Liver (tissue), 9 donors: ENCODE data around the gene RNU2-63P. TPM values are rescaled to one million over a fixed set of nuclear protein-coding genes. Genes with fewer than 3 reads are reported as not detected.

ENCODE experiments used
- DNase-seq: peaks from one replicate; pipeline ENCODE4 v3.0.0-alpha.2; 2017; ENCODE audit warnings: low spot score
- H3K27ac ChIP-seq, 2 donors: one replicate each; pipeline ENCODE4 v1.7.0; 2013; ENCODE audit warnings: inconsistent platforms in 2 of 2, low read length in 2 of 2, control low read depth in 1 of 2, low read depth in 1 of 2, mild to moderate bottlenecking in 1 of 2
- H3K27me3 ChIP-seq, 4 donors: one replicate each; pipeline versions ENCODE4 v1.6.1 to v1.7.0; 2013; ENCODE audit warnings: low read length in 3 of 4, inconsistent platforms in 1 of 4, mild to moderate bottlenecking in 1 of 4, moderate library complexity in 1 of 4; ENCODE audit not compliant: control insufficient read depth in 4 of 4, insufficient read depth in 4 of 4
- H3K36me3 ChIP-seq, 4 donors: one replicate each; pipeline versions ENCODE4 v1.6.1 to v1.7.0; 2013; ENCODE audit warnings: low read length in 3 of 4, mild to moderate bottlenecking in 3 of 4, low read depth in 1 of 4, moderate library complexity in 1 of 4; ENCODE audit not compliant: control insufficient read depth in 4 of 4, insufficient read depth in 3 of 4
- H3K4me1 ChIP-seq, 4 donors: one replicate each; pipeline versions ENCODE4 v1.6.1 to v1.7.0; 2013; ENCODE audit warnings: low read length in 3 of 4, mild to moderate bottlenecking in 3 of 4, moderate library complexity in 1 of 4; ENCODE audit not compliant: control insufficient read depth in 4 of 4, insufficient read depth in 4 of 4
- H3K4me3 ChIP-seq, 3 donors: one replicate each; pipeline versions ENCODE4 v1.6.1 to v1.7.0; 2013; ENCODE audit warnings: low read length in 3 of 3, control low read depth in 1 of 3, low read depth in 1 of 3, mild to moderate bottlenecking in 1 of 3
- H3K9ac ChIP-seq, 2 donors: one replicate each; pipeline ENCODE4 v1.7.0; 2013; ENCODE audit warnings: low read length in 2 of 2, mild to moderate bottlenecking in 2 of 2, moderate library complexity in 2 of 2, control low read depth in 1 of 2, low read depth in 1 of 2
- H3K9me3 ChIP-seq, 4 donors: one replicate each; pipeline versions ENCODE4 v1.6.1 to v1.7.0; 2013; ENCODE audit warnings: low read length in 3 of 4; ENCODE audit not compliant: control insufficient read depth in 4 of 4
- ATF3 ChIP-seq: IDR thresholded peaks from 2 replicates; pipeline ENCODE4 v1.6.1; 2016; ENCODE audit warnings: antibody characterized with exemption
- CTCF ChIP-seq: fragments of 150-350 bp; IDR thresholded peaks from 2 replicates; pipeline ENCODE4 v1.5.1; 2017; ENCODE audit warnings: improper control_type of control experiment, low read depth, low read length; ENCODE audit not compliant: missing input control
- EGR1 ChIP-seq, 2 donors: IDR thresholded peaks; 2 replicates each; pipeline ENCODE4 v1.6.1; 2016 to 2018; ENCODE audit warnings: antibody characterized with exemption in 2 of 2, low read depth in 2 of 2
- FOXA1 ChIP-seq: IDR thresholded peaks from 2 replicates; pipeline ENCODE4 v1.6.1; 2016; ENCODE audit warnings: antibody characterized with exemption
- GABPA ChIP-seq, 2 donors: IDR thresholded peaks in 1 of 2; conservative IDR thresholded peaks in 1 of 2; 2 replicates each; pipeline ENCODE4 v1.6.1; 2016; ENCODE audit warnings: antibody characterized with exemption in 2 of 2, mild to moderate bottlenecking in 1 of 2, moderate library complexity in 1 of 2
- HNF4A ChIP-seq, 2 donors: conservative IDR thresholded peaks; 2 replicates each; pipeline ENCODE4 v1.6.1; 2016; ENCODE audit warnings: antibody characterized with exemption in 2 of 2, mild to moderate bottlenecking in 2 of 2
- HNF4G ChIP-seq: IDR thresholded peaks from 2 replicates; pipeline ENCODE4 v1.6.1; 2016; ENCODE audit warnings: antibody characterized with exemption
- JUND ChIP-seq, 2 donors: IDR thresholded peaks; 2 replicates each; pipeline ENCODE4 v1.6.1; 2016; ENCODE audit warnings: antibody characterized with exemption in 2 of 2
- MAX ChIP-seq: IDR thresholded peaks from 2 replicates; pipeline ENCODE4 v1.6.1; 2016; ENCODE audit warnings: antibody characterized with exemption
- NR2F2 ChIP-seq: IDR thresholded peaks from 2 replicates; pipeline ENCODE4 v1.6.1; 2016; ENCODE audit warnings: antibody characterized with exemption
- RAD21 ChIP-seq, 2 donors: IDR thresholded peaks; 2 replicates each; pipeline ENCODE4 v1.6.1; 2016; ENCODE audit warnings: antibody characterized with exemption in 2 of 2, mild to moderate bottlenecking in 2 of 2
- REST ChIP-seq: IDR thresholded peaks from 2 replicates; pipeline ENCODE4 v1.6.1; 2016; ENCODE audit warnings: antibody characterized with exemption, mild to moderate bottlenecking
- RXRA ChIP-seq, 2 donors: IDR thresholded peaks; 2 replicates each; pipeline ENCODE4 v1.6.1; 2017 to 2018; ENCODE audit warnings: antibody characterized with exemption in 2 of 2, mild to moderate bottlenecking in 1 of 2
- SP1 ChIP-seq: IDR thresholded peaks from 2 replicates; pipeline ENCODE4 v1.6.1; 2018; ENCODE audit warnings: antibody characterized with exemption, mild to moderate bottlenecking
- TAF1 ChIP-seq: conservative IDR thresholded peaks from 2 replicates; pipeline ENCODE4 v1.6.1; 2016; ENCODE audit warnings: antibody characterized with exemption, mild to moderate bottlenecking
- YY1 ChIP-seq: IDR thresholded peaks from 2 replicates; pipeline ENCODE4 v1.6.1; 2016; ENCODE audit warnings: antibody characterized with exemption, mild to moderate bottlenecking
- ZBTB33 ChIP-seq: IDR thresholded peaks from 2 replicates; pipeline ENCODE4 v1.6.1; 2016; ENCODE audit warnings: antibody characterized with exemption
- WGBS: extraction: QIAGEN DNeasy Blood & Tissue Kit; methylation state at CpG from one replicate; pipeline ENCODE4 v1.1.7; 2013; 5-methylcytosine and 5-hydroxymethylcytosine counted together
- polyA plus RNA-seq, 2 donors: library from polyadenylated mRNA; stranded (reverse) in 1 of 2; unstranded in 1 of 2; fragments of 200-250 nt in 1 of 2; fragments of >200 nt in 1 of 2; fragmentation: Nextera tagmentation in 1 of 2; extraction: Ambion mirVana in 1 of 2; gene quantifications; one replicate each; pipeline versions ENCODE4 v1.2.1 to v1.2.3, GENCODE V29; 2013 to 2015
- total RNA-seq, 2 donors: library from RNA; depleted of rRNA; stranded (reverse); fragments of >200 nt; gene quantifications; one replicate each; pipeline ENCODE4 v1.2.3, GENCODE V29; 2014
- donor health status: healthy.
- donor health status: healthy.
- donor health status: healthy.
- donor health status: healthy.
- donor health status: healthy.

RNU2-63P gene
- total and polyA plus RNA-seq, 4 donors: not detected

- TF ChIP-seq JUND (IDR thresholded peaks at IDR 0.05) (no peak), HNF4A (conservative IDR thresholded peaks at IDR 0.05) (no peak), HNF4G (no peak), FOXA1 (no peak), RAD21 (IDR thresholded peaks at IDR 0.05) (no peak), RXRA (IDR thresholded peaks at IDR 0.05) (no peak), TAF1 (no peak), GABPA (IDR thresholded peaks at IDR 0.05 in 1 of 2, conservative IDR thresholded peaks at IDR 0.05 in 1 of 2) (no peak), YY1 (no peak)
Observed at GRCh38 chr2:88036606-88037005, 20.3 kb upstream of the RNU2-63P start (continued).

- DNase-seq: no peak
- TF ChIP-seq MAX (no peak), RAD21 (IDR thresholded peaks at IDR 0.05) (no peak), TAF1 (no peak), FOXA1 (no peak), RXRA (IDR thresholded peaks at IDR 0.05) (no peak), JUND (IDR thresholded peaks at IDR 0.05) (no peak), CTCF (no peak), SP1 (no peak), YY1 (no peak), HNF4G (no peak), ATF3 (no peak), ZBTB33 (no peak), EGR1 (IDR thresholded peaks at IDR 0.05; ENCODE audit: low read depth in 2 of 2) (no peak), NR2F2 (no peak), REST (no peak)
- 93% methylated on average over 2 of the region's 2 CpGs for WGBS
- Histone ChIP-seq H3K36me3 (peaks cover 2 to 14% (median 12%) of the 10 kb centered on the region in 4 donors), H3K4me1 (no peaks in the 10 kb centered on the region), H3K27me3 (no peaks in the 10 kb centered on the region), H3K9me3 (no peaks in the 10 kb centered on the region), H3K9ac (no peak overlapping the region), H3K27ac (no peak overlapping the region), H3K4me3 (no peak overlapping the region)
Observed at GRCh38 chr2:88036182-88036581, 19.8 kb upstream of the RNU2-63P start.
